H1 (cell line): ENCODE measurements around the gene PEAK1. TPM values are rescaled to one million over a fixed set of nuclear protein-coding genes. Genes with fewer than 3 reads are reported as not detected.

Experiments
- BRCA1 ChIP-seq: IDR thresholded peaks from 2 replicates; pipeline ENCODE4 v1.6.1; 2012; ENCODE audit warnings: low read depth, low read length, improper control_type of control experiment
- CHD7 ChIP-seq: fragments of 300-600 bp; sonication (generic); IDR thresholded peaks from 2 replicates; pipeline ENCODE4 v1.7.1; 2012; ENCODE audit warnings: low read length, moderate library complexity, mild to moderate bottlenecking, inconsistent platforms; ENCODE audit not compliant: insufficient replicate concordance
- CTBP2 ChIP-seq: IDR thresholded peaks from 2 replicates; pipeline ENCODE4 v1.7.0; 2011; ENCODE audit warnings: borderline replicate concordance, mild to moderate bottlenecking, moderate library complexity, mixed read lengths, low read length; ENCODE audit not compliant: insufficient read depth, insufficient read length
- EGR1 ChIP-seq: IDR thresholded peaks from 2 replicates; pipeline ENCODE4 v1.6.1; 2011; ENCODE audit warnings: low read depth, low read length, borderline replicate concordance
- KDM5A ChIP-seq: fragments of 200-600 bp; IDR thresholded peaks from 2 replicates; pipeline ENCODE4 v1.7.1; 2012; ENCODE audit warnings: mild to moderate bottlenecking, low read length, inconsistent platforms, mixed read lengths
- RAD21 ChIP-seq, 2 experiments: IDR thresholded peaks in 1 of 2; conservative IDR thresholded peaks in 1 of 2; 2 replicates each; pipeline ENCODE4 v1.6.1; 2011; ENCODE audit warnings: low read depth in 2 of 2, low read length in 2 of 2, improper control_type of control experiment in 1 of 2, inconsistent platforms in 1 of 2, mild to moderate bottlenecking in 1 of 2, moderate library complexity in 1 of 2
- SIX5 ChIP-seq: IDR thresholded peaks from 2 replicates; pipeline ENCODE4 v1.6.1; 2011; ENCODE audit warnings: mild to moderate bottlenecking, low read depth, low read length
- SRF ChIP-seq: IDR thresholded peaks from 2 replicates; pipeline ENCODE4 v1.6.1; 2011; ENCODE audit warnings: mild to moderate bottlenecking, low read depth, low read length, moderate library complexity
- TAF7 ChIP-seq: optimal IDR thresholded peaks from 2 replicates; pipeline ENCODE3; 2011; ENCODE audit warnings: low read depth, mild to moderate bottlenecking, inconsistent platforms, low read length, moderate library complexity, borderline replicate concordance
- USF2 ChIP-seq: IDR thresholded peaks from 2 replicates; pipeline ENCODE4 v1.6.1; 2011; ENCODE audit warnings: low read length, improper control_type of control experiment
- YY1 ChIP-seq: IDR thresholded peaks from 2 replicates; pipeline ENCODE4 v1.6.1; 2011; ENCODE audit warnings: low read depth, mild to moderate bottlenecking, low read length
- polyA plus RNA-seq, 7 experiments: library from polyadenylated mRNA; depleted of rRNA in 3 of 7; stranded (reverse) in 5 of 7; unstranded in 2 of 7; fragments of >200 nt in 5 of 7; fragments of 200-250 nt in 2 of 7; gene quantifications; 1 replicate in 5 of 7; 2 replicates in 1 of 7; 4 replicates in 1 of 7; pipeline versions ENCODE4 v1.2.1 to v1.2.3, GENCODE V29; 2011 to 2013; ENCODE audit warnings: missing spikeins in 2 of 7, mixed read lengths in 2 of 7
- total RNA-seq: library from RNA; stranded (reverse); fragmentation: NEBNext Ultra II Directional; extraction: Animal tissue kit (Norgen Biotek cat#: 25700); gene quantifications from 2 replicates; pipeline ENCODE4 v1.2.1, GENCODE V29; 2021

PEAK1 gene
- total and polyA plus RNA-seq, 2 of the 8 experiments (the other 6 are each of a cell fraction or from before 2014, with no cell fraction given), result 8.8 to 44.8 TPM

- TF ChIP-seq CHD7 (no peak), TAF7 (no peak), EGR1 (no peak), CTBP2 (no peak), KDM5A (no peak), BRCA1 (no peak), SRF (no peak), USF2 (no peak), SIX5 (no peak), RAD21 (IDR thresholded peaks at IDR 0.05 in 1 of 2, conservative IDR thresholded peaks at IDR 0.05 in 1 of 2; ENCODE audit: low read depth in 2 of 2, low read length in 2 of 2) (no peak), YY1 (no peak)
Measured at GRCh38 chr15:77143191-77143590, 276.7 kb downstream of the PEAK1 start (continued).
